Mesothelial cell of epicardium (in vitro differentiated cells): Measurements from ENCODE around the gene DBH. TPM values are rescaled to one million over a fixed set of nuclear protein-coding genes. Genes with fewer than 3 reads are reported as not detected.
"Not testable (repeated sequence)": the region's sequence is repeated elsewhere in the genome, so short reads cannot be mapped to it uniquely, and the experiment has no call there.

ENCODE experiments used
- DNase-seq, 2 experiments: peaks; one replicate each; pipeline ENCODE4 v3.0.0; 2021; ENCODE audit warnings: low spot score in 2 of 2; ENCODE audit not compliant: unreplicated experiment in 2 of 2
- H3K27ac Mint-ChIP-seq: 2 replicates; pipeline ENCODE4 v1.8.0; 2021; ENCODE audit warnings: mixed read lengths
- H3K27me3 Mint-ChIP-seq: 2 replicates; pipeline ENCODE4 v1.8.0; 2021; ENCODE audit warnings: low read depth, mixed read lengths
- H3K36me3 Mint-ChIP-seq: 2 replicates; pipeline ENCODE4 v1.8.0; 2021; ENCODE audit warnings: mixed read lengths
- H3K4me1 Mint-ChIP-seq: 2 replicates; pipeline ENCODE4 v1.8.0; 2021; ENCODE audit warnings: mixed read lengths
- H3K4me3 Mint-ChIP-seq: 2 replicates; pipeline ENCODE4 v1.8.0; 2021; ENCODE audit warnings: mild to moderate bottlenecking, moderate library complexity, mixed read lengths
- H3K9me3 Mint-ChIP-seq: 2 replicates; pipeline ENCODE4 v1.8.0; 2021; ENCODE audit warnings: mixed read lengths
- total RNA-seq: library from RNA; stranded (reverse); gene quantifications from 3 replicates; pipeline ENCODE4 v1.2.1, GENCODE V29; 2021
- TF ChIP-seq, protein P1 (sequence below): fragments of 200-600 bp; sonication (generic); IDR thresholded peaks from one replicate; pipeline ENCODE4 v1.5.0; 2021; ENCODE audit warnings: antibody characterized with exemption; ENCODE audit not compliant: unreplicated experiment

The DBH gene
- total RNA-seq, 1 donor from 2014 or later, result not detected

DNA sequence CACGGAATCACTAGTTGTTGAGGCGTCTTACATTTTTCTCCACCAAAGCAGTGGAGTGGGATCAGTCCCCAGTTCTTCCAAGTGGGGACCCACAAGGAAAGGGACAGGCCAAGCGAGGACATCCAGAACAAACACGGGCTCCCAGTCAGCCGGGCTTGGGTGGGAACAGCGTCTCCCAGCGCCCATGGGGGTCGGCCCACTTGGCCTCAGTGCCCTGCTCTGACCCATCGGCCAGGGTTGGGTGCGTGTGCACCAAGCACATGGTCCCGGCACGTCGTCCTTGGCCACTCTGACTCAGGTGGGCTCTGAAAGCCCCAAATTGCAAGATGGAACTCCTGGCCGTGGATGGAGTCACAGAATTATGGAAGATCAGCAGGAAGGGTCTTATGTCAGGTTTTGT lies 37.9 kb downstream of the DBH start:
- TF ChIP-seq, protein P1, sequence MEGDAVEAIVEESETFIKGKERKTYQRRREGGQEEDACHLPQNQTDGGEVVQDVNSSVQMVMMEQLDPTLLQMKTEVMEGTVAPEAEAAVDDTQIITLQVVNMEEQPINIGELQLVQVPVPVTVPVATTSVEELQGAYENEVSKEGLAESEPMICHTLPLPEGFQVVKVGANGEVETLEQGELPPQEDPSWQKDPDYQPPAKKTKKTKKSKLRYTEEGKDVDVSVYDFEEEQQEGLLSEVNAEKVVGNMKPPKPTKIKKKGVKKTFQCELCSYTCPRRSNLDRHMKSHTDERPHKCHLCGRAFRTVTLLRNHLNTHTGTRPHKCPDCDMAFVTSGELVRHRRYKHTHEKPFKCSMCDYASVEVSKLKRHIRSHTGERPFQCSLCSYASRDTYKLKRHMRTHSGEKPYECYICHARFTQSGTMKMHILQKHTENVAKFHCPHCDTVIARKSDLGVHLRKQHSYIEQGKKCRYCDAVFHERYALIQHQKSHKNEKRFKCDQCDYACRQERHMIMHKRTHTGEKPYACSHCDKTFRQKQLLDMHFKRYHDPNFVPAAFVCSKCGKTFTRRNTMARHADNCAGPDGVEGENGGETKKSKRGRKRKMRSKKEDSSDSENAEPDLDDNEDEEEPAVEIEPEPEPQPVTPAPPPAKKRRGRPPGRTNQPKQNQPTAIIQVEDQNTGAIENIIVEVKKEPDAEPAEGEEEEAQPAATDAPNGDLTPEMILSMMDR, result no peak
- Mint-ChIP-seq H3K27ac (no peak overlapping the region), H3K4me1 (peaks cover 7% of the 10 kb centered on the region), H3K9me3 (no peaks in the 10 kb centered on the region), H3K27me3 (no peaks in the 10 kb centered on the region), H3K4me3 (no peak overlapping the region), H3K36me3 (no peaks in the 10 kb centered on the region)
- DNase-seq, result no peak

DNA sequence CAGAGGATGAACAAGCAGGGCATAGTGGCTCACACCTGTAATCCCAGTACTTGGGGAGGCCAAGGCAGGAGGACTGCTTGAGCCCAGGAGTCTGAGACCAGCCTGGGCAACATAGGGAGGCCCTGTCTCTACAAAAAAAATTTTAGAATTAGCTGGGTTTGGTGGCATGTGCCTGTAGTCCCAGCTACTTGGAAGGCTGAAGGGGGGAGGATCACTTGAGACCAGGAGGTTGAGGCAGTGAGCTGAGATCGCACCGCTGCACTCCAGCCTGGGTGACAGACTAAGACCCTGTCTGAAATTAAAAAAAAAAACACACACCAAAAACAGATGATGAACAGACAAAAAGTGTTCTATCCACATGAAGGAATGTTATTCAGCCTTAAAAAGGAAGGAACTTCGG lies 39.6 kb downstream of the DBH start:
- H3K27me3 Mint-ChIP-seq, H3K27ac Mint-ChIP-seq, H3K4me3 Mint-ChIP-seq, H3K4me1 Mint-ChIP-seq, H3K9me3 Mint-ChIP-seq, DNase-seq, H3K36me3 Mint-ChIP-seq: not testable (repeated sequence)

DNA sequence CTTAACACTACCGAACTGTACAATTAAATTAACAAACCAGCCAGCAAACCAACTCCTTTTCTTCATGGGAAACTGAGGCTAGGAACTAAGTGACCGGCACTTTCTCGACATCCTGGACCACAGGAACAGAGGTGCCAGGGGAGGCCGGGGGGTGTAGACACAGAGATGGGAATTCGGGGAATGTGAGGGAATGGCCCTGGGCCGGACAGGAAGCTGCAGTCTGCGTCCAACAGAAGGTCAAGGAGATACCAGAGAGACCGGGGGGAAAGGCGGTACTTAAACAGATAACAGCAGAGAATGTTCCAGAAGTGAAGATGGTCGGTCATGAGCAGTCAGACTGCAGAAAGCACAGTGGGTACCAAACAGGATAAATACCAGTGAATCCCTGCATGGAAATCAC lies 40.3 kb downstream of the DBH start:
- Mint-ChIP-seq H3K4me3 (no peak overlapping the region), H3K27me3 (no peaks in the 10 kb centered on the region), H3K9me3 (no peaks in the 10 kb centered on the region), H3K27ac (peak overlapping the region; percentile 1), H3K4me1 (peaks cover 7% of the 10 kb centered on the region), H3K36me3 (no peaks in the 10 kb centered on the region)
- DNase-seq, result no peak
- TF ChIP-seq, protein P1, result no peak

- H3K36me3 Mint-ChIP-seq, result no peaks in the 10 kb centered on the region
- H3K4me3 Mint-ChIP-seq, result no peak overlapping the region
- DNase-seq, result no peak
- no peaks in the 10 kb centered on the region for H3K9me3 Mint-ChIP-seq
- no peak overlapping the region for H3K27ac Mint-ChIP-seq
- peaks cover 7% of the 10 kb centered on the region for H3K4me1 Mint-ChIP-seq
- TF ChIP-seq, protein P1, result no peak
- H3K27me3 Mint-ChIP-seq, result no peaks in the 10 kb centered on the region
These were observed 41.2 kb downstream of the DBH start for GRCh38 chr9:133677126-133678010.

DNA sequence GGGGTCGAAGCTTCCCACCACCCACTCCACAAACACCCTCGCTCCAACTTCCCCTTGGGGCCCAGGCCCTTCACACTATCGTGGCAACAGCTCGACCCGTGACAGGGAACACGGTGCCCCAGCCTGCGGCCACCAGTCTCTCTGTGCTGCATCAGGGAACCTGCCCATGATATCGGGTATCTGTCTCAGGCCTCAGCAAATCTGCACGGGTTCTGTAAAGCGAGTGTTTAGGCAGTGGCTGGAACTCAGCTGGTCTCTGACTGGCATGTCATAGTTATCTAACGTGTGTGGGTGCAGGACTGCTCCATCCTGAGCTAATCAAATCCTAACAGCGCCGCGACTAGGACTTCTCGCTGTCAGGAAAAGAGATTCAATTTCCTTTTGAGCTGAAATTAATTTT lies 42.9 kb downstream of the DBH start:
- TF ChIP-seq, protein P1, result no peak
- no peaks in the 10 kb centered on the region for H3K27me3 Mint-ChIP-seq
- H3K4me3 Mint-ChIP-seq, result no peak overlapping the region
- no peak overlapping the region for H3K27ac Mint-ChIP-seq
- no peak for DNase-seq
- peaks cover 16% of the 10 kb centered on the region for H3K4me1 Mint-ChIP-seq
- no peaks in the 10 kb centered on the region for H3K9me3 Mint-ChIP-seq
- no peaks in the 10 kb centered on the region for H3K36me3 Mint-ChIP-seq

GRCh38 chr9:133679466-133680061 lies 43.4 kb downstream of the DBH start:
- Mint-ChIP-seq H3K27me3 (no peaks in the 10 kb centered on the region), H3K4me1 (peaks cover 19% of the 10 kb centered on the region), H3K36me3 (no peaks in the 10 kb centered on the region), H3K9me3 (no peaks in the 10 kb centered on the region), H3K27ac (no peak overlapping the region), H3K4me3 (no peak overlapping the region)
- no peak for DNase-seq
- TF ChIP-seq, protein P1, result no peak
